ENCODE data around the gene TRPT1.

Gene TRPT1, protein sequence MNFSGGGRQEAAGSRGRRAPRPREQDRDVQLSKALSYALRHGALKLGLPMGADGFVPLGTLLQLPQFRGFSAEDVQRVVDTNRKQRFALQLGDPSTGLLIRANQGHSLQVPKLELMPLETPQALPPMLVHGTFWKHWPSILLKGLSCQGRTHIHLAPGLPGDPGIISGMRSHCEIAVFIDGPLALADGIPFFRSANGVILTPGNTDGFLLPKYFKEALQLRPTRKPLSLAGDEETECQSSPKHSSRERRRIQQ

DNA sequence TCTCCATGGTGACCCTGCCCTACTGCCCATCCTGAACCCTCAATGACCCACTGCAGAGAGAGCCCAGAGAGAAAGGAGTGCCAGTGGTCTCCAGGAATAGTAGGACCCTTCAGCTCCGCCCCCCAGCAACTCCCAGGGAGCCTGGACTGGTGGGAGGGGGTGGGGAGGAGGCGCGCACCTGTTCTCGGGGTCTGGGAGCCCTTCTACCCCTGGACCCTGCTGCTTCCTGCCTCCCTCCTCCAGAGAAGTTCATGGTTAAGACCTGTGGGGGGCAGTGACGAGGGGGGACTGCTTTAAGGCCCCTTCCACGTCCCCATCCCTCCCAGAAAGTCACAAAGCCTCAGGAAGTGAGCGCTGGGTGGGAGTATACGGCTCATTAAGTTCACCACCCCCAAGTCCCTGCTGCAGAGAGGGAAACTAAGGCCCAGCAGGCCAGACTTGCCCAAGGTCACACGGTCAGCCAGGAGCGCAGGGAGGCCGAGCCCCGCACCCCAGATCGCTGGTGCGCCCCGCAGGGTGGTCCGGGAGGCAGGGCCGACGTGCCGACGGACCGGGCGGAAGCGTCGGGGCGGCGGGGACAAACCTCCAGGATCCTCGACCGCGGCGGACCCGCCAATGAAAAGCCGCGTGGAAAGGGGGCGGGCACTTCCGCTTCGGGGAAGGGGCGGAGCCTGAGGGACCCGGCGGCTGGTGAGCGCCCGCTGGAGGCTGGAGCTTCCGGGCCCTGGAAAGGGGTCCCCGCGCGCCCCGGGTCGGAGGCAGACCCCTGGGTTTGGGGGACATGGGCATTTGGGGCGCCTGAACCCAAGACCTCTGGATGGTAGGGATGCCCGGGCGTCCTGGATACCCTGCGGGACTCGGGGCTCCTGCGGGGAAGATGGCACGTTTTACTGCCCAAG is at the start of gene TRPT1, which contains the start of gene NUDT22:
Gene TRPT1, minus strand, starts transcription at position 579 of the 899 bp plus-strand sequence. Its CDS starts 326 bp downstream, at position 253.
Gene NUDT22, plus strand, starts transcription at position 667 of the 899 bp plus-strand sequence. CDS start 379 bp downstream, outside the sequence.
- in situ Hi-C loops (cut with MboI; ENCODE audit: low sequenced_read_pairs): loop anchor here (25.0 kb wide), 1 partner anchor 111 kb away; the partner anchor contains the start of gene CCDC88B

GRCh38 chr11:64275031-64275800 is 49.2 kb upstream of the TRPT1 start:
- in situ Hi-C loops (cut with MboI; ENCODE audit: low sequenced_read_pairs): no loop called here

DNA sequence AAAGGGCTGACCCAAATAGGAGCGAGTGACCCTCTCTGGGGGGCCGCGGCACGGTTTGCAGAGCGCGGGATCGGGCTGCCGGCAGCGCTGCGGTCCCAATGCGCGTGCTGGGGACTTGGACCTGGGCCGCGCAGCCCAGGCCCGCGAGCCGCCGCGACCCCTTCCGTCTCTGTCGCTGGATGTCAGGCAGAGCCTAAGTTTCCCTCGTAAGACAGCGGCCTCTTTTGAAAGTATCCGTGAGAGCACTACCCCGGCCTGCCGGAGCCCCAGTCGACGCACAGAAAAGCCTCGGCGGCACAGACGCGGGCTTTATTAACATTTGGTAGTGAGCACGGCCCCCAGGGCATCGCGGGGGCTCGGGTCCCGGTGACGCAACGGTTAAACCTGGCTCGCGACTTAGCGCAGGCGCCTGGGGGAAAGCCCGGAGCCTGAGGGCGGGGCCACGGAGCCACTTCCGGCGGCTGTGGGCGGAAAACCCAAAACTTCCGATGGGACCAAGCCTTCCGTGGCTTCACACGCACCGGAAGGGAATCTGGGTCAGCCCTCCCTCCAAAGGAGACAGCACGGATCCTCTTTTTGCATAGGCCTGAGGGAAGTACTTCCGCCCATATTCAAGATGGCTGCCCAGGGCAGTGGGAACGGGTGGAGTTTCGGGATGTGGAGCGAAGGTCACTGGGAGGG is 43.7 kb upstream of the TRPT1 start:
- in situ Hi-C loops (cut with MboI; ENCODE audit: low sequenced_read_pairs): no loop called here

DNA sequence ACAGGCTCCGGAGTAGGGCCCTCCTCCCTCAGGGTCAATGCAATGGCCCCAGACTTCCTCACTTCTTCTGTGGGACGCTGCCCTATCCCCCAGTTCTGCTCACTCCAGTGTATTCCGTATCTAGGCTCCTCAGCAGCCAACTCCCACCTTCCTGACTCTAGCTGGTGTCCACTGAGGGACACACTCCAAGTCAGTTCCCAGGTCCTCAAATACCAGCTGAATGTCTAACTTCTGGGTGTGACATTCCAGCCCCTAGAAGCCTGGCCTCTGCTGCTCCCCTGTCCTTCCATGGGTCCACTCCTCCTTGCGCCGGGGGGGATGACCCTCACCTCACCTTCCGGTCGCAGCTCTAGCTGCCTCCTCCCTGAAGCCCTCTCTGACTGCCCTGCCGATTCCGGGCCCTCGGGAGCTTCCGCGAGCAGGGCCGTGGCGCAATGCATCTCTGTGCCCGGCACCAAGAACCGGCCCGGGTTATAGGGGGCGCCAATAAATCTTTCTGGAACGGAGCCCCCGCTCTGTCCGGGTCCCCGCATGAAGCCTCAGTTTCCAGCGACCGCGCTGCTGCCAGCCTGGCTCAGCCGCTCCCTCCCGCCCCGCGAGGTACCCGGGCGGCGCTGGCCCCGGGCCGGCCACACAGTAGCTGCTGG is 43.0 kb upstream of the TRPT1 start:
- in situ Hi-C loops (cut with MboI; ENCODE audit: low sequenced_read_pairs): no loop called here

DNA sequence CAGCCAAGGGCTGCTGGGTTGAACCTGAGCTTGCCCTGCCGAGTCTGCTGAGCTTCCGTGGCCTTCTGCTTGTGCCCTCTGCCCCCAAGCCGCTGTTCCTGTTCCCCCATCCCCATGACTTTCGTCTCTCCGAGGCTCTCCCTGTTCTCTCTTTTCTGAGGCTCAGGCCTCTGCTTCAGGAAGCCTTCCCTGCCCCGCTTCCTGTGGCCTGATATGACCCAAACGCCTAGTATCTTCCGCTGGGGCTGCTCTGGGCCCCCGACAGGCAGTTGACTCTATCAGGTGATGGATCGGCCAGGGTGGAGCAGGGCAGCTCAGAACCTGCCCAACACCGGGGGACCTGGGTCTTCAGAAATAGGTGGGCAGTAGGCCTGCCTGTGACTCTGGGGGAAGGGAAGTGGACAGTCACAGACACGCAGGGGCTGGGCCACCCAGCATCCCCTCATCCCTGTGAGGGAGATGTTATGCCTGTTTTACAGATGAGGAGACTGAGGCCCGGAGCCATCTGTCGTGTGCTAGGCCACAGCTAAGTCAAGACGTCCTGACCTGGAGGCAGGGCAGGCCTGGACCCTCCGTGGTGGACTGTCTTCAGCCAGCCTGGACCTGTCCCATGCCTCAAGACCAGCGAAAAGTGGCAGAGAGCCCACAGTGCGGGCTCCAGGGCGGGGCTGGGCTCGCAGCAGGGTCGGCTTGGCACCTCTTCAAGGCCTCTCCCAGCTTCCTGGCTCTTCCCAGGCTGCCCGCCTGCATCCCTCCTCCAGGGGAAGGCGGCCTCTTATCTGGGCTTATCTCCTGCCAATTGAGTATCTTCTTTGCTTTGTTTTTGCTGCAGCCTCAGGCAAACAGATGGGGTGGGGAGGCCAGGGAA is 42.3 kb upstream of the TRPT1 start:
- in situ Hi-C loops (cut with MboI; ENCODE audit: low sequenced_read_pairs): no loop called here

DNA sequence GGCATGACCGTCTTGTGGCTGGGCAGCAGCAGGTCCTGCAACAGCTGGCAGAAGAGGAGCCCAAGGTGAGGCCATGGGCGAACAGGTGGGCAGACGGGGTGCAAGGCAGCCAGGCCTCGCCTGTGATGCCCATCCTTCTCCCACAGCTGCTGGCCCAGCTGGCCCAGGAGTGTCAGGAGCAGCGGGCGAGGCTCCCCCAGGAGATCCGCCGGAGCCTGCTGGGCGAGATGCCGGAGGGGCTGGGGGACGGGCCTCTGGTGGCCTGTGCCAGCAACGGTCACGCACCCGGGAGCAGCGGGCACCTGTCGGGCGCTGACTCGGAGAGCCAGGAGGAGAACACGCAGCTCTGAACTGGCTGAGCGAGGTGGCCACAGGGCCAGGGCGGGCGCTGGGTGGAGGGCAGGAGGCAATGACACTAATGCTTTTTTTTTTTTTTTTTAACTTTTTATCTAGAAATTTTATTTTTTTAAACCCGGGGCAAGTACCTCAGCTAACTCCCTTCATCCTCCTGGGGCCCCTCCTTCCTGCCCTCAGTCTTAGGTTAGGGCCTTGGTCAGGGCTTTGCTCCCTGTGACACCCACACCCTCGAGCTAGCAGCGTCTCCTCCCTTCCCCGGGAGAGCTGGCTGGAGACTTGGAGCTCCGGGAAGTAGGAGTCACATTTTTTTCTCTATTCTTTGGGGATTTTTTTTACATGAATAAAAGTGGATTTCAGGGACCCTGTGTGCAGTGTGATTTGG is 41.4 kb upstream of the TRPT1 start:
- in situ Hi-C loops (cut with MboI; ENCODE audit: low sequenced_read_pairs): no loop called here

DNA sequence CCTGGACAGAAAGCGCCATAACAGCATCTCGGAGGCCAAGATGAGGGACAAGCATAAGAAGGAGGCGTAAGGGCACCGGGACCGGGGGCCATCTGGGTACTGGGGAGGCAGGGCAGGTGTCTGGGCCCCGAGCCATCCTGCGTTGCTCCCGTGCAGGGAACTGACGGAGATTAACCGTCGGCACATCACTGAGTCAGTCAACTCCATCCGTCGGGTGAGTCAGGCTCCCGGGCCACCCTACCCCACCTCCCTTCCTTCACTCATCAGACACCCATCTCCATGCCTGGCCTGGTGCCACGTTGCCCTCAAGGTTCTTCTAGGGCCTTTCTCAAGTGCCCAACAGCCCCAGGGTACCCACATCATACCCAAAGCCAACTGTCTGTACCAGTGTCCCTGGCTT is 40.4 kb upstream of the TRPT1 start:
- in situ Hi-C loops (cut with MboI; ENCODE audit: low sequenced_read_pairs): no loop called here

DNA sequence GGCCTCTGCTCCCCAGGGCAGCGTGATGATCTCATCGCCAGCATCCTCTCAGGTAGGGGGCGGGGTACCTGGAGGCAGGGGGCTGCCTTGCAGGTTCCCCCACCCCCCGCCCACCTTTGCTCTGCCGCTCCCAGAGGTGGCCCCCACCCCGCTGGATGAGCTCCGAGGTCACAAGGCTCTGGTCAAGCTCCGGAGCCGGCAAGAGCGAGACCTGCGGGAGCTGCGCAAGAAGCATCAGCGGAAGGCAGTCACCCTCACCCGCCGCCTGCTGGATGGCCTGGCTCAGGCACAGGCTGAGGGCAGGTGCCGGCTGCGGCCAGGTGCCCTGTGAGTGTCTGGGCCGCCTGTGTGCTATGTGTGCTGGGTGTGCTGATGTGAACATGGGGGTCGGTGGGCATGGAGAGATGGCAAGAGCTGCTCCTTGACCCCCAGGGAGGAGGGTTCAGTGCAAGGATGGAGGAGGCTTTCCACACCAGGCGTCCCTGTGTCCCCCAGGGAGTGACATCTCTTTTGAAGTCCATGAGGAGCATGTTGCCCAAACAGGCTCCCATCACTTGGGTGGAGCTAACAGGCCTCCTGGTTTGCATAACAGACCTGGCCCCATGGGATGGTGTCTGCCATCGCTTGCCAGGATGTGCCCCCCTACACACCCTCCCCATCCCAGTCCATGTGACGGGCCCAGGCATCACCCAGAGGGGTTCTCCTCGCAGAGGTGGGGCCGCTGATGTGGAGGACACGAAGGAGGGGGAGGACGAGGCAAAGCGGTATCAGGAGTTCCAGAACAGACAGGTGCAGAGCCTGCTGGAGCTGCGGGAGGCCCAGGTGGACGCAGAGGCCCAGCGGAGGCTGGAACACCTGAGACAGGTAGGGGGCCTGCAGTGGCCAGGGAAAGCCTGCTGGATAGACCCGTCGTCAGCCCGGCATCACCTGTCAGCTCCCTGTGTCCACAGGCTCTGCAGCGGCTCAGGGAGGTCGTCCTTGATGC is 39.5 kb upstream of the TRPT1 start:
- in situ Hi-C loops (cut with MboI; ENCODE audit: low sequenced_read_pairs): no loop called here

DNA sequence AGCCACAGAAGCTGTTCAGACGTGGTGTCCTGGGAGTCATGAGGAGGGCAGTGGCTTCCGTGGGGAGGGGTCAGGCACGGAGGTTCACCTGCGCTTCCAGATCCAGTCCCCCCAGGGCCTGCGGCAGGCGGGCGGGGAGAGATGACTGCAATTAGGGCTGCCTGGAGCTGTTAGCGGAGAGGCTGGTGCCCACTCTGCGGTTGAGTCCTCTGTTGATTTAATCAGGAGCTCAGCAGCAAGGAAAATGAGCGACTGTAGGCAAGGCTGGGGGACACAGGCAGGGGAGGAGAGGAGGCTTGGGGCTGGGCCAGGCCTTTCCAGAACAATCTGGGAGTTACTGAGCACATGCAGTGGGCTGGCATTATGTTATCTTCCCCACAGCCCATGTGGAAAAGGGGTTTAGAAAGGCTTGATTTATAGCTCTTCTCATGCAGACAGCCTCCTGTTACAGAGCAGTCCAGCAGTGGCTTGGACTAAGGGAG is 38.4 kb upstream of the TRPT1 start:
- in situ Hi-C loops (cut with MboI; ENCODE audit: low sequenced_read_pairs): no loop called here

- in situ Hi-C loops (cut with MboI; ENCODE audit: low sequenced_read_pairs): no loop called here
These were observed 37.9 kb upstream of the TRPT1 start for GRCh38 chr11:64263947-64264317.

- in situ Hi-C loops (cut with MboI; ENCODE audit: low sequenced_read_pairs): no loop called here
These were observed 37.3 kb upstream of the TRPT1 start for GRCh38 chr11:64263021-64263946.

- in situ Hi-C loops (cut with MboI; ENCODE audit: low sequenced_read_pairs): no loop called here
These were observed 36.5 kb upstream of the TRPT1 start for GRCh38 chr11:64262271-64263002.

- in situ Hi-C loops (cut with MboI; ENCODE audit: low sequenced_read_pairs): no loop called here
These were observed 35.6 kb upstream of the TRPT1 start for GRCh38 chr11:64261556-64262080.

GRCh38 chr11:64260147-64260708 is 34.2 kb upstream of the TRPT1 start:
- in situ Hi-C loops (cut with MboI; ENCODE audit: low sequenced_read_pairs): no loop called here

- in situ Hi-C loops (cut with MboI; ENCODE audit: low sequenced_read_pairs): no loop called here
These were observed 33.6 kb upstream of the TRPT1 start for GRCh38 chr11:64259533-64260067.

All from HL-60/S4 treated with phorbol 12-myristate 13-acetate at 8.2 ng/mL for 4 days and 3 days (cell line).